Kidney (tissue), 14 donors: ENCODE data around the gene LRRC2. TPM values are rescaled to one million over a fixed set of nuclear protein-coding genes. Genes with fewer than 3 reads are reported as not detected.

Experiments
- DNase-seq, 5 donors: peaks; one replicate each; pipeline ENCODE4 v3.0.0-alpha.2; 2013 to 2020
- FAIRE-seq: peaks from 2 replicates; lab custom pipeline; 2012; peaks lifted over from hg19 to GRCh38; lab: Jason Lieb, UNC
- H3K27ac ChIP-seq, 2 donors: one replicate each; pipeline ENCODE4 v1.7.0; 2013; ENCODE audit warnings: low read depth in 2 of 2, low read length in 2 of 2, inconsistent platforms in 1 of 2
- H3K27me3 ChIP-seq: one replicate; pipeline ENCODE4 v1.7.1; 2013; ENCODE audit warnings: low read length, inconsistent platforms; ENCODE audit not compliant: control insufficient read depth, insufficient read depth
- H3K36me3 ChIP-seq, 3 donors: one replicate each; pipeline versions ENCODE4 v1.7.0 to v1.7.1; 2013; ENCODE audit warnings: low read length in 3 of 3, control low read depth in 1 of 3, inconsistent platforms in 1 of 3; ENCODE audit not compliant: insufficient read depth in 3 of 3, control insufficient read depth in 2 of 3
- H3K4me1 ChIP-seq, 3 donors: one replicate each; pipeline versions ENCODE4 v1.7.0 to v1.7.1; 2013; ENCODE audit warnings: low read length in 3 of 3, inconsistent platforms in 1 of 3, low read depth in 1 of 3; ENCODE audit not compliant: control insufficient read depth in 2 of 3, insufficient read depth in 2 of 3
- H3K4me3 ChIP-seq, 3 donors: one replicate each; pipeline versions ENCODE4 v1.7.0 to v1.8.1; 2013; ENCODE audit warnings: low read length in 3 of 3, control low read depth in 1 of 3, inconsistent platforms in 1 of 3
- H3K9ac ChIP-seq, 3 donors: one replicate each; pipeline versions ENCODE4 v1.7.0 to v1.7.1; 2013; ENCODE audit warnings: low read length in 3 of 3, control low read depth in 1 of 3, inconsistent platforms in 1 of 3
- H3K9me3 ChIP-seq, 3 donors: one replicate each; pipeline versions ENCODE4 v1.7.0 to v1.7.1; 2013; ENCODE audit warnings: low read length in 3 of 3, control low read depth in 1 of 3, inconsistent platforms in 1 of 3; ENCODE audit not compliant: control insufficient read depth in 2 of 3, insufficient read depth in 1 of 3
- intact Hi-C: fragments of 100-400 bp; cut with DNase I; formaldehyde crosslinking; loops from one replicate; pipeline ENCODE4 v1.11.1; 2022
- polyA plus RNA-seq: library from polyadenylated mRNA; stranded (reverse); fragments of 350-450 nt; fragmentation: Illumina TruSeq; extraction: RNeasy Lipid Tissue Mini Kit (QIAGEN cat#74804); gene quantifications from one replicate; pipeline ENCODE4 v1.2.3, GENCODE V29; 2014; ENCODE audit warnings: low read depth, low replicate concordance; ENCODE audit not compliant: insufficient read depth
- total RNA-seq: library from RNA; stranded (reverse); fragmentation: NEBNext Ultra II Directional; extraction: Animal tissue kit (Norgen Biotek cat#: 25700); gene quantifications from one replicate; pipeline ENCODE4 v1.2.1, GENCODE V29; 2021
- TF ChIP-seq, protein P1 (sequence below): IDR thresholded peaks from 3 replicates; pipeline ENCODE4 v1.5.1; 2012; ENCODE audit warnings: mild to moderate bottlenecking, moderate library complexity, borderline replicate concordance; ENCODE audit not compliant: insufficient read depth; ENCODE audit errors: extremely low read depth
- donor health status: control.
- donor health status: control.
- donor health status: control.
- donor health status: control.
- donor health status: control.
- donor health status: DM: yes; HTN: yes; CAD: no.
- donor health status: Normal renal cell carcinoma (clear cell type).

The LRRC2 gene
- total and polyA plus RNA-seq, 2 donors from 2014 or later, result 3.4 to 7.5 TPM

- Histone ChIP-seq H3K4me1 (peaks cover 0 to 23% (median 9%) of the 10 kb centered on the region in 3 donors), H3K27ac (peak overlapping the region in 1 of 2 donors; percentile 13), H3K4me3 (no peak overlapping the region), H3K9ac (no peak overlapping the region), H3K36me3 (no peaks in the 10 kb centered on the region), H3K9me3 (no peaks in the 10 kb centered on the region), H3K27me3 (peaks cover 2% of the 10 kb centered on the region)
- FAIRE-seq (no peak), DNase-seq (no peak)
- intact Hi-C loops, result no loop called here
- TF ChIP-seq, protein P1, sequence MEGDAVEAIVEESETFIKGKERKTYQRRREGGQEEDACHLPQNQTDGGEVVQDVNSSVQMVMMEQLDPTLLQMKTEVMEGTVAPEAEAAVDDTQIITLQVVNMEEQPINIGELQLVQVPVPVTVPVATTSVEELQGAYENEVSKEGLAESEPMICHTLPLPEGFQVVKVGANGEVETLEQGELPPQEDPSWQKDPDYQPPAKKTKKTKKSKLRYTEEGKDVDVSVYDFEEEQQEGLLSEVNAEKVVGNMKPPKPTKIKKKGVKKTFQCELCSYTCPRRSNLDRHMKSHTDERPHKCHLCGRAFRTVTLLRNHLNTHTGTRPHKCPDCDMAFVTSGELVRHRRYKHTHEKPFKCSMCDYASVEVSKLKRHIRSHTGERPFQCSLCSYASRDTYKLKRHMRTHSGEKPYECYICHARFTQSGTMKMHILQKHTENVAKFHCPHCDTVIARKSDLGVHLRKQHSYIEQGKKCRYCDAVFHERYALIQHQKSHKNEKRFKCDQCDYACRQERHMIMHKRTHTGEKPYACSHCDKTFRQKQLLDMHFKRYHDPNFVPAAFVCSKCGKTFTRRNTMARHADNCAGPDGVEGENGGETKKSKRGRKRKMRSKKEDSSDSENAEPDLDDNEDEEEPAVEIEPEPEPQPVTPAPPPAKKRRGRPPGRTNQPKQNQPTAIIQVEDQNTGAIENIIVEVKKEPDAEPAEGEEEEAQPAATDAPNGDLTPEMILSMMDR, result no peak
These were observed 18.7 kb upstream of the LRRC2 start for GRCh38 chr3:46584598-46585467.

GRCh38 chr3:46580675-46581074 lies 14.6 kb upstream of the LRRC2 start:
- no peaks in the 10 kb centered on the region for H3K36me3 ChIP-seq
- no peak overlapping the region for H3K9ac ChIP-seq
- peaks cover 0 to 13% (median 5%) of the 10 kb centered on the region in 3 donors for H3K4me1 ChIP-seq
- no peak overlapping the region for H3K4me3 ChIP-seq
- intact Hi-C loops, result no loop called here
- no peaks in the 10 kb centered on the region for H3K9me3 ChIP-seq
- no peak for FAIRE-seq
- DNase-seq, result no peak
- peaks cover 5% of the 10 kb centered on the region for H3K27me3 ChIP-seq
- no peak overlapping the region for H3K27ac ChIP-seq
- TF ChIP-seq, protein P1, result no peak

- TF ChIP-seq, protein P1, result no peak
- Histone ChIP-seq H3K4me1 (peaks cover 0 to 15% (median 0%) of the 10 kb centered on the region in 3 donors), H3K27me3 (peaks cover 5% of the 10 kb centered on the region), H3K4me3 (peak overlapping the region in 1 of 3 donors; percentile 9), H3K27ac (peak overlapping the region in 1 of 2 donors; percentile 38), H3K9me3 (no peaks in the 10 kb centered on the region), H3K9ac (no peak overlapping the region), H3K36me3 (no peaks in the 10 kb centered on the region)
- FAIRE-seq (no peak), DNase-seq (peak in 2 of 5 donors; percentile 33 to 35)
- intact Hi-C loops, result no loop called here
These were observed 13.7 kb upstream of the LRRC2 start for GRCh38 chr3:46579756-46580286.
